ENCODE measurements around the gene WRAP73.
"Not testable (repeated sequence)": the region's sequence is repeated elsewhere in the genome, so short reads cannot be mapped to it uniquely, and the experiment has no call there.

Gene WRAP73

GRCh38 chr1:3599286-3599811, 50.6 kb downstream of the WRAP73 start:
- no peak for DNase-seq (ENCODE audit: low read depth in 2 of 2)

GRCh38 chr1:3598522-3599285, 51.2 kb downstream of the WRAP73 start:
- DNase-seq (ENCODE audit: low read depth in 2 of 2), result no peak

GRCh38 chr1:3598051-3598491, 51.8 kb downstream of the WRAP73 start:
- DNase-seq (ENCODE audit: low read depth in 2 of 2), result no peak

GRCh38 chr1:3597599-3597964, 52.3 kb downstream of the WRAP73 start:
- DNase-seq (ENCODE audit: low read depth in 2 of 2), result no peak

GRCh38 chr1:3596663-3597598, 53.0 kb downstream of the WRAP73 start:
- DNase-seq (ENCODE audit: low read depth in 2 of 2), result no peak

- no peak for DNase-seq (ENCODE audit: low read depth in 2 of 2)
These were observed 54.0 kb downstream of the WRAP73 start for GRCh38 chr1:3595949-3596348.

GRCh38 chr1:3594706-3595377, 55.1 kb downstream of the WRAP73 start:
- DNase-seq (ENCODE audit: low read depth in 2 of 2), result no peak

- no peak for DNase-seq (ENCODE audit: low read depth in 2 of 2)
These were observed 56.2 kb downstream of the WRAP73 start for GRCh38 chr1:3593745-3594144.

GRCh38 chr1:3593334-3593733, 56.6 kb downstream of the WRAP73 start:
- no peak for DNase-seq (ENCODE audit: low read depth in 2 of 2)

GRCh38 chr1:3590951-3591865, 58.7 kb downstream of the WRAP73 start:
- no peak for DNase-seq (ENCODE audit: low read depth in 2 of 2)

- no peak for DNase-seq (ENCODE audit: low read depth in 2 of 2)
These were observed 59.7 kb downstream of the WRAP73 start for GRCh38 chr1:3590139-3590763.

GRCh38 chr1:3588395-3588794, 61.5 kb downstream of the WRAP73 start:
- no peak for DNase-seq (ENCODE audit: low read depth in 2 of 2)

GRCh38 chr1:3586986-3587759, 62.7 kb downstream of the WRAP73 start:
- no peak for DNase-seq (ENCODE audit: low read depth in 2 of 2)

GRCh38 chr1:3585940-3586568, 63.8 kb downstream of the WRAP73 start:
- no peak for DNase-seq (ENCODE audit: low read depth in 2 of 2)

- not testable (repeated sequence) for DNase-seq (ENCODE audit: low read depth in 2 of 2)
These were observed 64.5 kb downstream of the WRAP73 start for GRCh38 chr1:3585353-3585868.

GRCh38 chr1:3584915-3585314, 65.0 kb downstream of the WRAP73 start:
- no peak for DNase-seq (ENCODE audit: low read depth in 2 of 2)

- not testable (repeated sequence) for DNase-seq (ENCODE audit: low read depth in 2 of 2)
These were observed 66.2 kb downstream of the WRAP73 start for GRCh38 chr1:3583751-3584150.

GRCh38 chr1:3581296-3582036, 68.4 kb downstream of the WRAP73 start:
- DNase-seq (ENCODE audit: low read depth in 2 of 2), result no peak
